Measurements from ENCODE around the gene LIN37. TPM values are rescaled to one million over a fixed set of nuclear protein-coding genes. Genes with fewer than 3 reads are reported as not detected.

Gene LIN37
- total and polyA plus RNA-seq, 9 of the 15 experiments (the other 6 are each of a cell fraction or from before 2014, with no cell fraction given) = 1.2 to 12.5 (median 8.6) TPM

- TF ChIP-seq NELFE (IDR thresholded peaks at IDR 0.05; ENCODE audit: insufficient read depth, insufficient read length) = no peak
- TF ChIP-seq CREB1 (IDR thresholded peaks at IDR 0.05) = 0 out of 2 replicates have a peak, but pooled peaks have one; percentile 3
- peak; percentile 59 for TF ChIP-seq CREB1 (CRISPR knock-in tag; IDR thresholded peaks at IDR 0.05)
- peak in 1 of 2 experiments; percentile 97; a peak in 2 of 4 replicates for TF ChIP-seq CSDE1 (IDR thresholded peaks at IDR 0.05)
- TF ChIP-seq PYGO2 (tag; IDR thresholded peaks at IDR 0.05) = no peak
- peak; percentile 99 for TF ChIP-seq RBM25 (IDR thresholded peaks at IDR 0.05; ENCODE audit: low read depth, low read length, severe bottlenecking)
- peak; percentile 96 for TF ChIP-seq SP2 (IDR thresholded peaks at IDR 0.05; ENCODE audit: extremely low read depth, low read depth, low read length, poor library complexity, severe bottlenecking)
- peak; percentile 23; the same call in 1 of the 2 replicates for TF ChIP-seq HES1 (IDR thresholded peaks at IDR 0.05; ENCODE audit: low read depth)
- TF ChIP-seq ZFX (CRISPR knock-in tag; IDR thresholded peaks at IDR 0.05) = peak; percentile 73
- TF ChIP-seq ARID3A (IDR thresholded peaks at IDR 0.05; ENCODE audit: borderline replicate concordance, low read depth, low read length) = peak; percentile 77
- TF ChIP-seq THAP12 (CRISPR knock-in tag; IDR thresholded peaks at IDR 0.05) = peak; percentile 79
- TF ChIP-seq ZNF431 (CRISPR knock-in tag; IDR thresholded peaks at IDR 0.05) = no peak
- TF ChIP-seq RBFOX2 (IDR thresholded peaks at IDR 0.05; ENCODE audit: low read depth, low read length) = peak; percentile 80
- no peak for TF ChIP-seq ZHX1 (conservative IDR thresholded peaks at IDR 0.05; ENCODE audit: low read length)
- TF ChIP-seq ZNF263 (CRISPR knock-in tag; IDR thresholded peaks at IDR 0.05; ENCODE audit: borderline replicate concordance) = peak; percentile 86
- peak; percentile 68; the same call in 1 of the 2 replicates for TF ChIP-seq ATF6 (CRISPR knock-in tag; IDR thresholded peaks at IDR 0.05)
- peak; percentile 60 for TF ChIP-seq POLR2B (IDR thresholded peaks at IDR 0.05; ENCODE audit: low read depth, partially characterized antibody)
Measured at GRCh38 chr19:35757749-35758608, 9.6 kb downstream of the LIN37 start, which contains the start of gene PROSER3 (continued).

All from K562 (cell line).